WTC11 (cell line): ENCODE measurements around the gene RGS7. TPM values are rescaled to one million over a fixed set of nuclear protein-coding genes. Genes with fewer than 3 reads are reported as not detected.

Experiments
- ATAC-seq: fragments of 200-7000 bp; cut with Tn5 transposase; 2 replicates; pipeline ENCODE4 v1.10.0; 2021; ENCODE audit warnings: mild to moderate bottlenecking, moderate library complexity
- CTCF ChIA-PET: fragments of 300-600 bp; sonication (Branson Sonifier 250); formaldehyde crosslinking; loops from one replicate; lab custom pipeline; 2021; ENCODE audit warnings: antibody characterized with exemption; lab: Charles Lee
- POLR2A ChIA-PET: fragments of 350-600 bp; sonication (Branson Sonifier 250); formaldehyde crosslinking; loops from one replicate; lab custom pipeline; 2021; ENCODE audit warnings: antibody characterized with exemption; lab: Charles Lee
- DNase-seq: peaks from one replicate; pipeline ENCODE4 v3.0.0; 2021; ENCODE audit warnings: low spot score
- H3K27ac Mint-ChIP-seq: 2 replicates; pipeline ENCODE4 v1.8.0; 2021; ENCODE audit warnings: mixed read lengths
- H3K27me3 Mint-ChIP-seq: 2 replicates; pipeline ENCODE4 v1.8.0; 2021; ENCODE audit warnings: low read depth, mild to moderate bottlenecking, moderate library complexity, mixed read lengths
- H3K36me3 Mint-ChIP-seq: 2 replicates; pipeline ENCODE4 v1.8.0; 2021; ENCODE audit warnings: mixed read lengths
- H3K4me1 Mint-ChIP-seq: 2 replicates; pipeline ENCODE4 v1.8.0; 2022; ENCODE audit warnings: mixed read lengths
- H3K4me3 Mint-ChIP-seq: 2 replicates; pipeline ENCODE4 v1.8.0; 2021; ENCODE audit warnings: mild to moderate bottlenecking, moderate library complexity, mixed read lengths
- H3K9me3 Mint-ChIP-seq: 2 replicates; pipeline ENCODE4 v1.8.0; 2021; ENCODE audit warnings: mixed read lengths
- CBFB ChIP-seq: sonication (generic); formaldehyde crosslinking; IDR thresholded peaks from 2 replicates; pipeline ENCODE4 v1.8.1; 2022; ENCODE audit warnings: mild to moderate bottlenecking, low read depth, missing genetic modification reagents
- ETV6 ChIP-seq: sonication (generic); formaldehyde crosslinking; IDR thresholded peaks from 2 replicates; pipeline ENCODE4 v1.8.1; 2022; ENCODE audit warnings: mild to moderate bottlenecking, missing genetic modification reagents
- FOXP1 ChIP-seq: sonication (generic); formaldehyde crosslinking; IDR thresholded peaks from 2 replicates; pipeline ENCODE4 v1.8.0; 2022; ENCODE audit warnings: missing genetic modification reagents, mild to moderate bottlenecking, moderate library complexity, borderline replicate concordance
- GABPB1 ChIP-seq: sonication (generic); formaldehyde crosslinking; IDR thresholded peaks from 2 replicates; pipeline ENCODE4 v1.8.1; 2023; ENCODE audit warnings: mild to moderate bottlenecking, missing genetic modification reagents
- MXD4 ChIP-seq: fragments of 250-450 bp; sonication (Bioruptor Pico); IDR thresholded peaks from 2 replicates; pipeline ENCODE4 v1.8.0; 2021; ENCODE audit warnings: mild to moderate bottlenecking, moderate library complexity, borderline replicate concordance
- NFE2L1 ChIP-seq: sonication (generic); formaldehyde crosslinking; IDR thresholded peaks from 2 replicates; pipeline ENCODE4 v1.8.1; 2023; ENCODE audit warnings: missing genetic modification reagents
- ZNF219 ChIP-seq: sonication (generic); formaldehyde crosslinking; IDR thresholded peaks from 2 replicates; pipeline ENCODE4 v1.8.0; 2023; ENCODE audit warnings: missing genetic modification reagents, mild to moderate bottlenecking, borderline replicate concordance
- total RNA-seq: library from RNA; stranded (reverse); gene quantifications from 3 replicates; pipeline ENCODE4 v1.2.3, GENCODE V29; 2021
- TF ChIP-seq, protein P1 (sequence below): sonication (generic); formaldehyde crosslinking; IDR thresholded peaks from 2 replicates; pipeline ENCODE4 v1.8.0; 2023; ENCODE audit warnings: missing genetic modification reagents, mild to moderate bottlenecking, borderline replicate concordance
- TF ChIP-seq, protein P2 (sequence below): sonication (generic); formaldehyde crosslinking; IDR thresholded peaks from 2 replicates; pipeline ENCODE4 v1.8.1; 2023; ENCODE audit warnings: mild to moderate bottlenecking, missing genetic modification reagents, moderate library complexity
- TF ChIP-seq, protein P3 (sequence below): fragments of 200-600 bp; IDR thresholded peaks from 2 replicates; pipeline ENCODE4 v1.8.0; 2022; ENCODE audit warnings: antibody characterized with exemption
- TF ChIP-seq, protein P4 (sequence below): fragments of 250-450 bp; sonication (Bioruptor Pico); IDR thresholded peaks from 2 replicates; pipeline ENCODE4 v1.8.0; 2021; ENCODE audit warnings: mild to moderate bottlenecking
- TF ChIP-seq, protein P5 (sequence below): sonication (generic); formaldehyde crosslinking; IDR thresholded peaks from 2 replicates; pipeline ENCODE4 v1.8.0; 2022; ENCODE audit warnings: missing genetic modification reagents
- TF ChIP-seq, protein P6 (sequence below): fragments of 250-450 bp; sonication (Bioruptor Pico); IDR thresholded peaks from 2 replicates; pipeline ENCODE4 v1.9.0; 2021; ENCODE audit warnings: mild to moderate bottlenecking
- TF ChIP-seq, protein P7 (sequence below): sonication (generic); formaldehyde crosslinking; IDR thresholded peaks from 2 replicates; pipeline ENCODE4 v1.8.1; 2023; ENCODE audit warnings: mild to moderate bottlenecking, missing genetic modification reagents
- TF ChIP-seq, protein P8 (sequence below): sonication (generic); formaldehyde crosslinking; conservative IDR thresholded peaks from 2 replicates; pipeline ENCODE4 v1.8.1; 2023; ENCODE audit warnings: mild to moderate bottlenecking, low read depth, missing genetic modification reagents, moderate library complexity

Gene RGS7
- total RNA-seq, 1 experiment from 2014 or later, result 1.2 TPM

DNA sequence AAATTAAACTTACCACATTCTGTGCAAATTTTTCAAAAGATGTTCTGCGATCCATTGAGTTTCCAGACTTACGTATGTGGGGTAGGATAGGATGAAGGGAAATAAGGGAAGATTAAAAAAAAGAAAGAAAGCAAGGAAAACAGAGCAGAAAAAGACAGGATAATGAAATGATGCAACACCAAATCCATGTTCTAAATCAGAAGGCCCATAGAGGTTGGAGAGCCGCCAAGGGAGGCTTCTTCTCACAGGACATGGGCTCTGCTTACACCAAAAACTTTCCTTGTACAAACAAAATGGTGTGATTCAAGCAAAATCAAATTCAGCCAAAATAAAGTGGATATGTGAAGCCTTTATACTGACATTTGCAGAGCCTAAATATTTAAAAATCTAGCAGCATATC is 555.6 kb downstream of the RGS7 start (continued):
- TF ChIP-seq, protein P1, sequence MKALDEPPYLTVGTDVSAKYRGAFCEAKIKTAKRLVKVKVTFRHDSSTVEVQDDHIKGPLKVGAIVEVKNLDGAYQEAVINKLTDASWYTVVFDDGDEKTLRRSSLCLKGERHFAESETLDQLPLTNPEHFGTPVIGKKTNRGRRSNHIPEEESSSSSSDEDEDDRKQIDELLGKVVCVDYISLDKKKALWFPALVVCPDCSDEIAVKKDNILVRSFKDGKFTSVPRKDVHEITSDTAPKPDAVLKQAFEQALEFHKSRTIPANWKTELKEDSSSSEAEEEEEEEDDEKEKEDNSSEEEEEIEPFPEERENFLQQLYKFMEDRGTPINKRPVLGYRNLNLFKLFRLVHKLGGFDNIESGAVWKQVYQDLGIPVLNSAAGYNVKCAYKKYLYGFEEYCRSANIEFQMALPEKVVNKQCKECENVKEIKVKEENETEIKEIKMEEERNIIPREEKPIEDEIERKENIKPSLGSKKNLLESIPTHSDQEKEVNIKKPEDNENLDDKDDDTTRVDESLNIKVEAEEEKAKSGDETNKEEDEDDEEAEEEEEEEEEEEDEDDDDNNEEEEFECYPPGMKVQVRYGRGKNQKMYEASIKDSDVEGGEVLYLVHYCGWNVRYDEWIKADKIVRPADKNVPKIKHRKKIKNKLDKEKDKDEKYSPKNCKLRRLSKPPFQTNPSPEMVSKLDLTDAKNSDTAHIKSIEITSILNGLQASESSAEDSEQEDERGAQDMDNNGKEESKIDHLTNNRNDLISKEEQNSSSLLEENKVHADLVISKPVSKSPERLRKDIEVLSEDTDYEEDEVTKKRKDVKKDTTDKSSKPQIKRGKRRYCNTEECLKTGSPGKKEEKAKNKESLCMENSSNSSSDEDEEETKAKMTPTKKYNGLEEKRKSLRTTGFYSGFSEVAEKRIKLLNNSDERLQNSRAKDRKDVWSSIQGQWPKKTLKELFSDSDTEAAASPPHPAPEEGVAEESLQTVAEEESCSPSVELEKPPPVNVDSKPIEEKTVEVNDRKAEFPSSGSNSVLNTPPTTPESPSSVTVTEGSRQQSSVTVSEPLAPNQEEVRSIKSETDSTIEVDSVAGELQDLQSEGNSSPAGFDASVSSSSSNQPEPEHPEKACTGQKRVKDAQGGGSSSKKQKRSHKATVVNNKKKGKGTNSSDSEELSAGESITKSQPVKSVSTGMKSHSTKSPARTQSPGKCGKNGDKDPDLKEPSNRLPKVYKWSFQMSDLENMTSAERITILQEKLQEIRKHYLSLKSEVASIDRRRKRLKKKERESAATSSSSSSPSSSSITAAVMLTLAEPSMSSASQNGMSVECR (CRISPR knock-in tag), result no peak
- TF ChIP-seq GABPB1 (no peak), ETV6 (CRISPR knock-in tag) (no peak)
- TF ChIP-seq, protein P2, sequence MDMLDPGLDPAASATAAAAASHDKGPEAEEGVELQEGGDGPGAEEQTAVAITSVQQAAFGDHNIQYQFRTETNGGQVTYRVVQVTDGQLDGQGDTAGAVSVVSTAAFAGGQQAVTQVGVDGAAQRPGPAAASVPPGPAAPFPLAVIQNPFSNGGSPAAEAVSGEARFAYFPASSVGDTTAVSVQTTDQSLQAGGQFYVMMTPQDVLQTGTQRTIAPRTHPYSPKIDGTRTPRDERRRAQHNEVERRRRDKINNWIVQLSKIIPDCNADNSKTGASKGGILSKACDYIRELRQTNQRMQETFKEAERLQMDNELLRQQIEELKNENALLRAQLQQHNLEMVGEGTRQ, result no peak
- TF ChIP-seq, protein P3, sequence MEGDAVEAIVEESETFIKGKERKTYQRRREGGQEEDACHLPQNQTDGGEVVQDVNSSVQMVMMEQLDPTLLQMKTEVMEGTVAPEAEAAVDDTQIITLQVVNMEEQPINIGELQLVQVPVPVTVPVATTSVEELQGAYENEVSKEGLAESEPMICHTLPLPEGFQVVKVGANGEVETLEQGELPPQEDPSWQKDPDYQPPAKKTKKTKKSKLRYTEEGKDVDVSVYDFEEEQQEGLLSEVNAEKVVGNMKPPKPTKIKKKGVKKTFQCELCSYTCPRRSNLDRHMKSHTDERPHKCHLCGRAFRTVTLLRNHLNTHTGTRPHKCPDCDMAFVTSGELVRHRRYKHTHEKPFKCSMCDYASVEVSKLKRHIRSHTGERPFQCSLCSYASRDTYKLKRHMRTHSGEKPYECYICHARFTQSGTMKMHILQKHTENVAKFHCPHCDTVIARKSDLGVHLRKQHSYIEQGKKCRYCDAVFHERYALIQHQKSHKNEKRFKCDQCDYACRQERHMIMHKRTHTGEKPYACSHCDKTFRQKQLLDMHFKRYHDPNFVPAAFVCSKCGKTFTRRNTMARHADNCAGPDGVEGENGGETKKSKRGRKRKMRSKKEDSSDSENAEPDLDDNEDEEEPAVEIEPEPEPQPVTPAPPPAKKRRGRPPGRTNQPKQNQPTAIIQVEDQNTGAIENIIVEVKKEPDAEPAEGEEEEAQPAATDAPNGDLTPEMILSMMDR, result no peak

DNA sequence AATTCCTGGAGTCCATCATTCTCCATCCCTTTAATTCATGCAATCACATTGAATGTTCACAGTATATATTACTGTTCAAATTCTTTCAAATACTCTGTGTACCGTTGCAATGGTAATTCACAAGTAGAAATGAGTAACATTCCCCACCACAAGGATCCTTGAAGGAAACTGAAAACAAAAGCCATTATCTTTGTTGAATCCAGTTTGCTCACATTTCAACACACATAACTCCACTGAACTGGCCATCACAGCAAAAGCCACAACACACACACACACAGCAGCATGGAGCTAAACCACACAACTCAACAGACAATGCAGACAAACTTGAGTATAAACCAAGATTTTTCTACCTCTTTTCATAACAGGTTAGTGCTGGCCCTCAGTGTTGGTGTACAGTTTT is 556.7 kb downstream of the RGS7 start:
- no peaks in the 10 kb centered on the region for H3K4me1 Mint-ChIP-seq
- H3K9me3 Mint-ChIP-seq, result no peaks in the 10 kb centered on the region
- POLR2A ChIA-PET, result interaction anchor here (0.6 kb wide), 1 partner anchor 1162 kb away, joined by 4 read pairs; no protein-coding TSS in a partner anchor
- no peaks in the 10 kb centered on the region for H3K36me3 Mint-ChIP-seq
- no peak for DNase-seq
- no peaks in the 10 kb centered on the region for H3K27me3 Mint-ChIP-seq
- H3K4me3 Mint-ChIP-seq, result no peak overlapping the region
- ATAC-seq, result no peak
- peak overlapping the region; percentile 71; the same call in 1 of the 2 replicates for H3K27ac Mint-ChIP-seq
- CTCF ChIA-PET, result no interaction called here
- TF ChIP-seq ZNF219 (CRISPR knock-in tag) (no peak), MXD4 (CRISPR knock-in tag) (no peak), FOXP1 (CRISPR knock-in tag) (no peak), CBFB (CRISPR knock-in tag) (no peak), NFE2L1 (CRISPR knock-in tag) (no peak)
- TF ChIP-seq, protein P4, sequence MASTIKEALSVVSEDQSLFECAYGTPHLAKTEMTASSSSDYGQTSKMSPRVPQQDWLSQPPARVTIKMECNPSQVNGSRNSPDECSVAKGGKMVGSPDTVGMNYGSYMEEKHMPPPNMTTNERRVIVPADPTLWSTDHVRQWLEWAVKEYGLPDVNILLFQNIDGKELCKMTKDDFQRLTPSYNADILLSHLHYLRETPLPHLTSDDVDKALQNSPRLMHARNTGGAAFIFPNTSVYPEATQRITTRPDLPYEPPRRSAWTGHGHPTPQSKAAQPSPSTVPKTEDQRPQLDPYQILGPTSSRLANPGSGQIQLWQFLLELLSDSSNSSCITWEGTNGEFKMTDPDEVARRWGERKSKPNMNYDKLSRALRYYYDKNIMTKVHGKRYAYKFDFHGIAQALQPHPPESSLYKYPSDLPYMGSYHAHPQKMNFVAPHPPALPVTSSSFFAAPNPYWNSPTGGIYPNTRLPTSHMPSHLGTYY (CRISPR knock-in tag), result no peak
- TF ChIP-seq, protein P5, sequence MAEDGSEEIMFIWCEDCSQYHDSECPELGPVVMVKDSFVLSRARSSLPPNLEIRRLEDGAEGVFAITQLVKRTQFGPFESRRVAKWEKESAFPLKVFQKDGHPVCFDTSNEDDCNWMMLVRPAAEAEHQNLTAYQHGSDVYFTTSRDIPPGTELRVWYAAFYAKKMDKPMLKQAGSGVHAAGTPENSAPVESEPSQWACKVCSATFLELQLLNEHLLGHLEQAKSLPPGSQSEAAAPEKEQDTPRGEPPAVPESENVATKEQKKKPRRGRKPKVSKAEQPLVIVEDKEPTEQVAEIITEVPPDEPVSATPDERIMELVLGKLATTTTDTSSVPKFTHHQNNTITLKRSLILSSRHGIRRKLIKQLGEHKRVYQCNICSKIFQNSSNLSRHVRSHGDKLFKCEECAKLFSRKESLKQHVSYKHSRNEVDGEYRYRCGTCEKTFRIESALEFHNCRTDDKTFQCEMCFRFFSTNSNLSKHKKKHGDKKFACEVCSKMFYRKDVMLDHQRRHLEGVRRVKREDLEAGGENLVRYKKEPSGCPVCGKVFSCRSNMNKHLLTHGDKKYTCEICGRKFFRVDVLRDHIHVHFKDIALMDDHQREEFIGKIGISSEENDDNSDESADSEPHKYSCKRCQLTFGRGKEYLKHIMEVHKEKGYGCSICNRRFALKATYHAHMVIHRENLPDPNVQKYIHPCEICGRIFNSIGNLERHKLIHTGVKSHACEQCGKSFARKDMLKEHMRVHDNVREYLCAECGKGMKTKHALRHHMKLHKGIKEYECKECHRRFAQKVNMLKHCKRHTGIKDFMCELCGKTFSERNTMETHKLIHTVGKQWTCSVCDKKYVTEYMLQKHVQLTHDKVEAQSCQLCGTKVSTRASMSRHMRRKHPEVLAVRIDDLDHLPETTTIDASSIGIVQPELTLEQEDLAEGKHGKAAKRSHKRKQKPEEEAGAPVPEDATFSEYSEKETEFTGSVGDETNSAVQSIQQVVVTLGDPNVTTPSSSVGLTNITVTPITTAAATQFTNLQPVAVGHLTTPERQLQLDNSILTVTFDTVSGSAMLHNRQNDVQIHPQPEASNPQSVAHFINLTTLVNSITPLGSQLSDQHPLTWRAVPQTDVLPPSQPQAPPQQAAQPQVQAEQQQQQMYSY, result no peak
- TF ChIP-seq, protein P6, sequence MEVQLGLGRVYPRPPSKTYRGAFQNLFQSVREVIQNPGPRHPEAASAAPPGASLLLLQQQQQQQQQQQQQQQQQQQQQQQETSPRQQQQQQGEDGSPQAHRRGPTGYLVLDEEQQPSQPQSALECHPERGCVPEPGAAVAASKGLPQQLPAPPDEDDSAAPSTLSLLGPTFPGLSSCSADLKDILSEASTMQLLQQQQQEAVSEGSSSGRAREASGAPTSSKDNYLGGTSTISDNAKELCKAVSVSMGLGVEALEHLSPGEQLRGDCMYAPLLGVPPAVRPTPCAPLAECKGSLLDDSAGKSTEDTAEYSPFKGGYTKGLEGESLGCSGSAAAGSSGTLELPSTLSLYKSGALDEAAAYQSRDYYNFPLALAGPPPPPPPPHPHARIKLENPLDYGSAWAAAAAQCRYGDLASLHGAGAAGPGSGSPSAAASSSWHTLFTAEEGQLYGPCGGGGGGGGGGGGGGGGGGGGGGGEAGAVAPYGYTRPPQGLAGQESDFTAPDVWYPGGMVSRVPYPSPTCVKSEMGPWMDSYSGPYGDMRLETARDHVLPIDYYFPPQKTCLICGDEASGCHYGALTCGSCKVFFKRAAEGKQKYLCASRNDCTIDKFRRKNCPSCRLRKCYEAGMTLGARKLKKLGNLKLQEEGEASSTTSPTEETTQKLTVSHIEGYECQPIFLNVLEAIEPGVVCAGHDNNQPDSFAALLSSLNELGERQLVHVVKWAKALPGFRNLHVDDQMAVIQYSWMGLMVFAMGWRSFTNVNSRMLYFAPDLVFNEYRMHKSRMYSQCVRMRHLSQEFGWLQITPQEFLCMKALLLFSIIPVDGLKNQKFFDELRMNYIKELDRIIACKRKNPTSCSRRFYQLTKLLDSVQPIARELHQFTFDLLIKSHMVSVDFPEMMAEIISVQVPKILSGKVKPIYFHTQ (CRISPR knock-in tag), result no peak
- TF ChIP-seq, protein P7, sequence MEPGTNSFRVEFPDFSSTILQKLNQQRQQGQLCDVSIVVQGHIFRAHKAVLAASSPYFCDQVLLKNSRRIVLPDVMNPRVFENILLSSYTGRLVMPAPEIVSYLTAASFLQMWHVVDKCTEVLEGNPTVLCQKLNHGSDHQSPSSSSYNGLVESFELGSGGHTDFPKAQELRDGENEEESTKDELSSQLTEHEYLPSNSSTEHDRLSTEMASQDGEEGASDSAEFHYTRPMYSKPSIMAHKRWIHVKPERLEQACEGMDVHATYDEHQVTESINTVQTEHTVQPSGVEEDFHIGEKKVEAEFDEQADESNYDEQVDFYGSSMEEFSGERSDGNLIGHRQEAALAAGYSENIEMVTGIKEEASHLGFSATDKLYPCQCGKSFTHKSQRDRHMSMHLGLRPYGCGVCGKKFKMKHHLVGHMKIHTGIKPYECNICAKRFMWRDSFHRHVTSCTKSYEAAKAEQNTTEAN (CRISPR knock-in tag), result no peak
- TF ChIP-seq, protein P8, sequence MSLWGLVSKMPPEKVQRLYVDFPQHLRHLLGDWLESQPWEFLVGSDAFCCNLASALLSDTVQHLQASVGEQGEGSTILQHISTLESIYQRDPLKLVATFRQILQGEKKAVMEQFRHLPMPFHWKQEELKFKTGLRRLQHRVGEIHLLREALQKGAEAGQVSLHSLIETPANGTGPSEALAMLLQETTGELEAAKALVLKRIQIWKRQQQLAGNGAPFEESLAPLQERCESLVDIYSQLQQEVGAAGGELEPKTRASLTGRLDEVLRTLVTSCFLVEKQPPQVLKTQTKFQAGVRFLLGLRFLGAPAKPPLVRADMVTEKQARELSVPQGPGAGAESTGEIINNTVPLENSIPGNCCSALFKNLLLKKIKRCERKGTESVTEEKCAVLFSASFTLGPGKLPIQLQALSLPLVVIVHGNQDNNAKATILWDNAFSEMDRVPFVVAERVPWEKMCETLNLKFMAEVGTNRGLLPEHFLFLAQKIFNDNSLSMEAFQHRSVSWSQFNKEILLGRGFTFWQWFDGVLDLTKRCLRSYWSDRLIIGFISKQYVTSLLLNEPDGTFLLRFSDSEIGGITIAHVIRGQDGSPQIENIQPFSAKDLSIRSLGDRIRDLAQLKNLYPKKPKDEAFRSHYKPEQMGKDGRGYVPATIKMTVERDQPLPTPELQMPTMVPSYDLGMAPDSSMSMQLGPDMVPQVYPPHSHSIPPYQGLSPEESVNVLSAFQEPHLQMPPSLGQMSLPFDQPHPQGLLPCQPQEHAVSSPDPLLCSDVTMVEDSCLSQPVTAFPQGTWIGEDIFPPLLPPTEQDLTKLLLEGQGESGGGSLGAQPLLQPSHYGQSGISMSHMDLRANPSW (CRISPR knock-in tag), result no peak
